Inferior parietal cortex (tissue), 1 donor: ENCODE measurements around the gene CAMTA1.

Experiments
- DNase-seq: peaks from one replicate; pipeline ENCODE4 v3.0.0-alpha.2; 2016; ENCODE audit errors: extremely low spot score

Gene CAMTA1

GRCh38 chr1:6928106-6928885 is 143.0 kb downstream of the CAMTA1 start:
- no peak for DNase-seq

- DNase-seq, result no peak
Observed at GRCh38 chr1:6930732-6931300, 145.6 kb downstream of the CAMTA1 start.

- DNase-seq, result no peak
Observed at GRCh38 chr1:6935361-6935883, 150.2 kb downstream of the CAMTA1 start.

- DNase-seq, result no peak
Observed at GRCh38 chr1:6935911-6936690, 150.8 kb downstream of the CAMTA1 start.

- DNase-seq, result no peak
Observed at GRCh38 chr1:6937048-6937447, 151.8 kb downstream of the CAMTA1 start.

GRCh38 chr1:6939363-6939762 is 154.1 kb downstream of the CAMTA1 start:
- DNase-seq, result no peak

GRCh38 chr1:6941786-6942185 is 156.5 kb downstream of the CAMTA1 start:
- no peak for DNase-seq

GRCh38 chr1:6942990-6943389 is 157.7 kb downstream of the CAMTA1 start:
- DNase-seq, result no peak

GRCh38 chr1:6944434-6944833 is 159.2 kb downstream of the CAMTA1 start:
- no peak for DNase-seq

GRCh38 chr1:6947952-6948351 is 162.7 kb downstream of the CAMTA1 start:
- DNase-seq, result no peak

- no peak for DNase-seq
Observed at GRCh38 chr1:6948416-6948815, 163.2 kb downstream of the CAMTA1 start.

GRCh38 chr1:6948861-6949260 is 163.6 kb downstream of the CAMTA1 start:
- no peak for DNase-seq

GRCh38 chr1:6950001-6950765 is 164.9 kb downstream of the CAMTA1 start:
- DNase-seq, result no peak

GRCh38 chr1:6951536-6951935 is 166.3 kb downstream of the CAMTA1 start:
- DNase-seq, result no peak

GRCh38 chr1:6953216-6953615 is 168.0 kb downstream of the CAMTA1 start:
- no peak for DNase-seq

GRCh38 chr1:6953907-6954364 is 168.7 kb downstream of the CAMTA1 start:
- no peak for DNase-seq

GRCh38 chr1:6954591-6954990 is 169.3 kb downstream of the CAMTA1 start:
- DNase-seq, result no peak

GRCh38 chr1:6955357-6956094 is 170.3 kb downstream of the CAMTA1 start:
- DNase-seq, result no peak

- no peak for DNase-seq
Observed at GRCh38 chr1:6956488-6957159, 171.4 kb downstream of the CAMTA1 start.

GRCh38 chr1:6957341-6957740 is 172.1 kb downstream of the CAMTA1 start:
- no peak for DNase-seq
